Hypothalamus (tissue), 51 donors: Measurements from ENCODE around the gene EFCAB7.
A peak's percentile ranks its signal among the peaks of the same experiment; 100 is the strongest.

Experiments
- DNase-seq, 51 donors: peaks; one replicate each; lab custom pipeline; 2025; lab: John Stamatoyannopoulos, UW

Gene EFCAB7, protein sequence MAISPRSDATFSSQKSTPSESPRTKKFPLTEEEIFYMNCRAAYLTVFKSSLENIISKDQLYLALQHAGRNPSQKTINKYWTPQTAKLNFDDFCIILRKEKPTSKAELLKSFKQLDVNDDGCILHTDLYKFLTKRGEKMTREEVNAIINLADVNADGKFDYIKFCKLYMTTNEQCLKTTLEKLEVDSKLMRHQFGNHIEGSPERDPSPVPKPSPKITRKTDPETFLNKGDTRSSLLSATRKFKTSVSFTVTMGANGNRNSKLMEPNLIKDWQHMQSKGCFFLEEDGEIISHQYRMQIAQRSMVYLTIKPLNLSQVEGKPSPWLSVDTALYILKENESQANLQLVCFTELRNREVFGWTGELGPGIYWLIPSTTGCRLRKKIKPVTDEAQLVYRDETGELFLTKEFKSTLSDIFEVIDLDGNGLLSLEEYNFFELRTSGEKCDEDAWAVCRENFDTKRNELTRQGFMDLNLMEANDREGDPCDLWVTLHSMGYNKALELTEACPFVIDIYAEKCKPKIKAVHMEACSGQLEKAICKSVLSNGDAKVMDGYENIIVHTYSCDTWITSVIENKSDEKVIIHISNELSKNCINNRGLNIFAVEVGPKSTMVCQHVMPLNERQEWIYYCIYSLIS

DNA sequence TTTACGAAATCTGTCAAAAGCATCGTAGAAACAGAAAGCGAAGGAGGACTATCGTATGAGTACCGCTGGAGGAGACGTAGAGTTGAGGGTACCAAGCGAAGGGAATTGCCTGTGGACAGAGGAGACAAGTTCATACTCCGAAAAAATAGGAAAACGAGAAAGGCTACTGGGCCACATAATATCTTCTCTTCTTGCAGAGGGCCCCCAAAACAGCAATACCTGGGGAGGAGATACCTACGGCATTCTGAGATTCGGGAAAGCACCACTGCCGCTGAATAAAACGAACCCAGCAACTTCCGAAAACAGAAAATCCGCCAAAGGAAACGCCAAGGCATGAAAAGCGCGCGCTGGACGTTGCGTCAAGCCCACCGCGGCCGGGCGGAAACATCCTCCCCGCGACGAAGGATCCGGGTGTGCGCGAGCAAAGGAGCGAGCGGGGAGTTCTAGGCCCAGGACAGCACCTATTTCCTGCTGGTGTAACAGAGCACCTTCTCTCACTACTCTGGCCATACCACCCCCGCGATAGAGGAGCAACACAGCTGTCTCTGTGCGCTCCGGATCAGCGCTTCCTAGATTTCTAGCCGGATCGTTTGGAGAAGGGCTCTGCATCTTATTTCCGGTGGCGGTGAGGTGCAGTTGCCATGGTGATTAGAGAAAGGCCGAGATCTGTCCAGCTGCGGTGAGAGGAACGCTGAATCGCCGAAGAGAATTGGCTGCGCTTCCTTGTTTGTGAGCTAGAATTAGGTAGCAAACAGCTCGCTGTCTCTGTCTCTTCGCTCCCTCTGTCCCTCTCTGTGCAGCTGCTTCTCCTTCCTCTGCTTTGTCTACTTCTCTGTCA, at the start of gene EFCAB7, which contains the start of gene ITGB3BP:
Gene EFCAB7, plus strand, starts transcription at position 635 of the 838 bp plus-strand sequence. CDS start 2,048 bp downstream, outside the sequence.
Gene ITGB3BP, minus strand, starts transcription at position 335 of the 838 bp plus-strand sequence. Its CDS starts 92 bp downstream, at position 243.
- peak; percentile 59 to 98 (median 83) for DNase-seq

DNA sequence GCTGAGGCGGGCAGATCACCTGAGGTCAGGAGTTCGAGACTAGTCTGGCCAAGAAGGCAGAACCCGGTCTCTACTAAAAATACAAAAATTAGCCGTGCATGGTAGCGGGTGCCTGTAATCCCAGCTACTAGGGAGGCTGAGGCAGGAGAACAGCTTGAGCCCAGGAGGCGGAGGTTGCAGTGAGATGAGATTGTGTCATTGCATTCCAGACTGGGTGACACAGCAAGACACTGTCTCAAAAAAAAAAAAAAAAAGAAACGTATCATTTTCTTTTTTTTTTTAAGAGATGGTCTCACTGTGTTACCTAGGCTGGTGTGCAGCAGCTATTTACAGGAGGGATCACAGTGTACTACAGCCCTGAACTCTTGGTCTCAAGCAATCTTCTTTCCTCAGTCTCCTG, 47.6 kb upstream of the EFCAB7 start:
- DNase-seq, result no peak

DNA sequence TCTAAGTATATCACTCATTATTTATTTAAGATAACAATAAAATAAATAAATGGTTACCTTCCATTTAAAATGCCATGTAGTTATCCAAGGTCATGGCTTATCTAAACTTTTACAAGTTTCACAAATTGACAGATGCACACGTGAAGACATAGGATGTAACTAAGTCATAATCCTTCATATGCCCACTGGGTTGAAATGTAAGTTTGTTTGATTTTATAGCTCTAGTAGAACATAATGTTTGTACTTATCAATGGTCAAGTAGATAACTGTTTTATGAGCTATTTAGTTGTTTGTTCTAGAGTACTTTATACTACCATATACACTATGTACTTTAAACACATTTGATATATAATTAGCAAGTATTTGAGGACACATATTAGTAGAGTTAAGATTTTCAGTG, 43.3 kb upstream of the EFCAB7 start:
- DNase-seq, result no peak

DNA sequence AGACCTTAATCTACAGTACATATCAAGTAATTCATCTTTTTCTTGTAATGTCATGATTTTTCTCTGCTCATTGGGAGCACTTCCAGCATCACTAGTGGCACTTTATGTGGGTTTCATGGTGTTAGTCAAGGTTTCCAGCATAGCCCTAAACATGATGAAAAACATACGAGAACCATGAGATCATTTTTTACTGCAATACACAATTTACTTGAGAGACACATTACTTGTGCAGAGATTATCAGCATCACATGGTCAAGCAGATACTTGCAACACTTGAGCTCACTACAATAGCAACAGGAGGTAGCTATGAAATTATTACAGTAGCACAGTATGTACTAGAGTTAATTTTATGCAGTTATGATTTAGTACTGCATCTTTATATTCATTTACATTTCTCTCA, 36.7 kb upstream of the EFCAB7 start:
- DNase-seq, result no peak

DNA sequence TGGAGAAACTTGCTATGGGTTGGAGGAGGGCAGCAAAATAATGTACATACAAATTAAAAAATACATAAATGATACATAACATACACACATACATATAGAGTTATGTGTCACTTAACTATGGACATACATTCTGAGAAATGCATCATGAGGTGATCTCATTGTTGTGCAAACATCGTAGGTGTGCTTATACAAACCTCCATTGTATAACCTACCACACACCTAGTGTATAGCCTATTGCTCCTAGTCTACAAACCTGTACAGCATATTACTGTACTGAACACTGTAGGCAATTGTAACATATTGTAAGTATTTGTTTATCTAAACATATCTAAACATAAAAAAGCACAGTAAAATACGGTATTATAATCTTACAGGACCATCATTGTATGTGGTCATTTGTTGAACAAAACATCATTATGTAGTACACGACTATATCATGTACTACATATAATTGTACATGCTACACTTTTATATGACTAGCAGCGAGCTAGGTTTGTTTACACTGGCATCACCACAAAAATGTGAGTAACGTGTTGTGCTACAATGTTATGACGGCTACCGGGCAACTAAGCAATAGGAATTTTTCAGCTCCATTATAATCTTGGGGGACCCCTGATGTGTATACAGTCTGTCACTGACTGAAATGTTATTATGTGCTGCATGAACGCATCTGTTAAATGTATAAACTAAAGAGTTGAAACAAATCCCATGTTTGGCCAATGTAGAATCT, 35.8 kb upstream of the EFCAB7 start:
- no peak for DNase-seq

DNA sequence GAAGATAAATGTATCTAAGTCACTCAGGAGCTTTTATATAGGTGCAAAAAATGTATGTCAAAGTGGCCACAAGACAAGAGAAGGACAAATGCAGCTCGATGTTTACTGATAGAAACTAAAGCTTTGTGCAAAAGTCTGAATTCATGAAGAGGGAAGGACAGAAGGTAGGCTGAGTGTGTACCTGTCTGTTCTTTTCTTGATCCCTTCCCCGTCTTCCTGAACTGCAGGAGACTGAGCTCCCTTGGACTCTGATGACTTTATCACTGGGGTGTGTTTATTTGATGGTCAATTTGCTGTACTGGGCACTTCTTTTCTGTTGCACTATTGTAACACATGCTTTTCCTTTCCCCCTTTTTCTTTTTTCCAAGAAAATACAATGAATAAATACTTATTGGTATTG, 25.7 kb upstream of the EFCAB7 start:
- no peak for DNase-seq

DNA sequence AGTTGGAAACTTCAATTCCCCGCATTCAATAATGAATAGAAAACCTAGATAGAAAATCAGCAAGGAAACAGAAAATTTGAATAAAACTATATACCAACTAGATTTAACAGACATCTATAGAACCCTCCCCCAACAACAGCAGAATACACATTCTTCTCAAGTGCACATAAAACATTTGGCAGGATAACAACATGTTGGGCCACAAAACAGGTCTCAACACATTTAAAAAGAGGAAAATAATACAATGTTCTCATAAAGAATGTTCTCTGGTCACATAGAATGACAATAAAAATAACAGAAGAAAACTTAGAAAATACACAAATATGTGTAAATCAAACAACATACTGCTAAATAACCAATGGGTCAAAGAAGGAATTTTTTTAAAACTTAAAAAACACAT, 25.2 kb upstream of the EFCAB7 start:
- no peak for DNase-seq

DNA sequence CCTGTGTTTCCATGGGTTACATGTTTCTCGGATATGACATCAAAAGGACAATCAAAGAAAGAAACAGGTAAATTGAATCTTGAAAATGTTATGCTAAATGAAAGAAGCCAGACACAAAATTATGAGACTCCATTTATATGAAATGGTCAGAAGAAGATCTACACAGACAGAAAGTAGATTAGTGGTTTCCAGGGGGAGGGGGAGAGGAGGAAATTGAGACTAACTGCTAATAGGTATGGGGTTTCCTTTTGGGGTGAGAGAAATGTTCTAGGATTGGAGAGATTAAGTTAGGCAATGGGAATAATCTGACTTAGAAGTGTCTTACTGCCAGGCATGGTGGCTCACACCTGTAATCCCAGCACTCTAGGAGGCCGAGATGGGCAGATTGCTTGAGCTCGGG, 22.1 kb upstream of the EFCAB7 start:
- DNase-seq, result no peak

DNA sequence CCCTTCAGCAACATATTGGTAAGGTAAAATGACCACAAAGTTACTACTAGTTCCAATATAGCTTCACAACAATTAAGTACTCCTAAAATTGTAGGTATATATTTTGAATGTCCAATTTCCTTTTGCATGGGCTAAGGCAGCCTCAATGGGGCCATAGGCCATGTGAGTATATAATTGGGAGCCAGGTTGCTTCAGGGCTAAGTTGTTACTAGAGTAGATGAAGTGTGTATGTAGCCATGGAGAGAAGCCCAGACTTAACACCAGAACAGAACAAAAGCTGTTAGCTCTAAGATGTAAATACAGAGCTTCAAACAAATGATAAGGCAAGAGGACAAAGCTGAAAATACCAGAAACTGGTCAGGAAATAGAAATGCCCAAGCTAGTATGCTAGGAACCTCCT, 16.5 kb upstream of the EFCAB7 start:
- DNase-seq, result no peak

DNA sequence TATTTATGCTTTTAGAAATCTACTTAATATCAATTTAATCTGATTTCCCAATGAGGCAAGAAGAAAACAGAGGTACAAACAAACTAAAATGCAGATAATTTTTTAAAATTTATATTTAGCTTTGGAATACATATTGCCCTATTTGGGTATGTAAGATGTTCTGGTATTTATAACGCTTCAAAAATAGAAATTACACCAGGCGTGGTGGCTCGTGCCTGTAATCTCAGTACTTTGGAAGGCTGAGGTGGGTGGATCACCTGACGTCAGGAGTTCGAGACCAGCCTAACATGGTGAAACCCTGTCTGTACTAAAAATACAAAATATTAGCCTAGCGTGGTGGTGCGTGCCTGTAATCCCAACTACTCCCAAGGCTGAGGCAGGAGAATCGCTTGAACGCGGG, 13.6 kb upstream of the EFCAB7 start:
- DNase-seq, result no peak

DNA sequence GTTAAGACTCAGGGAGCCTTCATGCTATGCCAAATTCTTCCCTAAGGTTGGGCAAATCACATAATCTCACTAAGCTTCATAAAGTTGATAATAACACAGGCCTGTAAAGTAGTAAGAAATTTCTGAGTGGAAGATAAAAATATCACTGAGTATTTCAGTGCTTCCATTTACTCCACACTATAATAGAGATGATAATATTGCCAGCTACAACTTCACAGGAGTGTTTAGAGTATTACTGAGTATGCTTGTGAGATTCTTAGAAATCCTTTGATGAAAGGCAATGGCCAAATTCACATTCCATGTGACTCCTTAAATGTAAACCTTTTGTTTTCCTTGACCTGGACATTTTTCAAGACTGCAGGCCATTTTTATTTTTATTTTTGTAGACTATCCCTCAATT, 10.7 kb upstream of the EFCAB7 start:
- DNase-seq, result no peak

DNA sequence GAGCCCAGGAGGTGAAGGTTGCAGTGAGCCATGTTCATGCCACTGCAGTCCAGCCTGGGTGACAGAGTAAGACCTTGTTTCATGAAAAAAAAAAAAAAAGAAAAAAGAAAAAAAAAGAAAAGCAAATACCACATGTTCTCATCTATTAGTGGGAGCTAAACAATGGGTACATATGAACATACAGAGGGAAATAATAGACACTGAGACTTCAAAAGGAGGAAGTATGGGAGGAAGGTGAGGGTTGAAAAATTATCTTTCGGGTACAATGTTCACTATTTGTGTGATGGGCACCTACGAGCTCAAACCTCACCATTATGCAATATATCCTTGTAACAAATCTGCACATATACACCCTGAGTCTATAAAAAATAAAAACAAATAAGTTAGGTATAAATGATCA, 6.7 kb upstream of the EFCAB7 start:
- no peak for DNase-seq

DNA sequence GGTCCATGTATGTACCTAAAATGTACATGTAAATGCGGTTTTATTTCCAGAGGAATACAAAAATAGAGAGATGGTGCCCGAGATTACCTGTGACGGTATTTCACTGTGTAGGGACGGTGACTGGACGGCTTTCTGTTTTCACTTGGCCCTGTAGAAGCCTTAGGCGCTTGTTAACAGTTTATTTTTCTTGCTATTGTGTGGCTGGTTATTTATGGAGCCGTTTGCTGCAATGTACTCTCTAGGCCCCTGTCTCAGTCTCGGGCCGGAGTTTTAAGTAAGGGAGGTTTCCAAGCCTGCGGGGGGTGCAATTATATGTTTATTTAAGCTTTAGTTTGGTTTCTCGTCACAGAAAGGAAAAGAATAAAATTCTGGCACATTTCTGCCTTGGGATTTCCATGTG, 413 bp downstream of the EFCAB7 start:
- peak in 7 of 51 donors; percentile 4 to 52 (median 29) for DNase-seq

DNA sequence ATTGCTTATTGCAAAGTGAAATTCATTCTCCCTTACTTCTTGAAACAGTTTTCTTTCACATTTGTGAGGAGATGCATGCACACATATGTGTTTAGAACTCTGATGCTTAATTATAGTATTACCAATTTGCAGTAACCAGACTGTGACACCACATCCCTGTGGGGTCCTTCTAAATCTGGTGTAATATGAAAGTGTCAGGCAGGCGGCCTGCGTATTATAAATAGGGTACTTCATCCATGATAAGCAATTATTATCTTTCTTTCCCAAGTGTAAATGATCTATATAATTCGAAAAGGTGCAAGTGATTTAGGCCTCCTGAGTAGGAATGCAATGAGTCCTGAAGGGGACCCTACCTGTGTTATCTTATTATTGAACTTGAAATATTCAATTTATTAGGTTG, 876 bp downstream of the EFCAB7 start:
- DNase-seq, result no peak

DNA sequence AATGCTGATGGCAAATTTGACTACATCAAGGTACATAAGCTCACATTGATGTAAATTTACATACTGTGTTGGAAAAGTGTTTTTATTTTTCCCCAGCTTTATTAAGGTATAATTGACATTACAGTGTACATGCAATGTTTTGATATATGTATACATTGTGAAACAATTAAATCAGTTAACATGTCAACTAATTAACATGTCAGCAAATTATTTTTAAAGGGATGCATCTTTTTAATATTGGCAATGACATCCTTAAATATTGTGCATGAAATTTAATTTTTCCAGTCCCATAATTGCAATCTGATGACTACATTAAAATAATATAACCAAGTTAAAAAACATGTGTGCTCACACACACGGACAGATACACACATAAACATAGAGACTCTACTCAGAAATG, 9.4 kb downstream of the EFCAB7 start:
- no peak for DNase-seq

DNA sequence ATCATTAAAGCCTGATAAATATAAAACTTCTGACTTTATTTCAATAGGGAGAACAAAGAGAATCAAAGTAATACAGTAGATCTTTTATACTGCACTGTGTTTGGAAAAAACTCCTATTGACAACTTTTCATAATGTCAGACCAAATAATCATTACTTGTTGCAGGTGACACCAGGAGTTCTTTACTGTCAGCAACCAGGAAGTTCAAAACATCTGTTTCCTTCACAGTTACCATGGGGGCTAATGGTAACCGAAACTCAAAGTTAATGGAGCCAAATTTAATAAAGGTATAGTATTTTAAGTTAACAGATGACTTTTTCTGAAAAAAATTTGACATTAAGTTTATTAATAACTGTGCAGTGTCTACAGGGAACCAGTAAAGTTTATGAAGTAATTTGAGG, 10.6 kb downstream of the EFCAB7 start:
- DNase-seq, result no peak

DNA sequence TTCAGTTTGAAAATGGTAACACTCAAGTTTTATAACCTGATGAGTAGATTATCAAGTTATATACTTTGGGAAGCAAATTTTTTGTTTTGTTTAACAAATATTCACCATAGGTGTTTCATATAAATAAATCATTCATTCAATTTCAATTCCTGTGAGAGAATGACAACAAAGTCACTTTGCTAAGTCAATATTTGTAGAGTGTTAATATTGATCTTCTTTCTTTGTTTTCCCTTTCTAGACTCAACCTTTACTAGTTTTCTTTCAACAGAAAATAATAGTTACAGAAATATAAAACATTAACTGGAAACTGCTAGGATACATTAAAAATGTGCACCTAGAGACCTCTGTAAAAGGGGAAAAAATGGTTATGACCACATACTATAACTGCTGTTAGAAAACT, 11.1 kb downstream of the EFCAB7 start:
- no peak for DNase-seq

DNA sequence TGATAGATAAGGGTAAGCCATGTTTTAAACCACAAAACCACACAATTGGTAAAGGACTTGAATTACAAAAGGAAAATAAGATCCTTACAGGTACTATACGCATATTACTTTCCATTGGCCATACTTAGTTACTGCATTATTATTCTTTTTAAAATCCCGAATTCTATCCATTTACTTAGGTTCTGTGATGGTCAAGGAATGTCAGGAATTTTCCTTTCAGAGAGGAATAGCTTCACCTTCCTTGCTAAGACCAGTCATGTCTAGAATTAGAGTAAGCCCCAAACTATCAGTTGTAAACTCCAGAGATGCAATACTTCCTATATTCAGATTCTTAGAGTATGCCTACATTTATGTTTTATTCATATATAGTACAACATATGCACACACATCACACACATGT, 13.7 kb downstream of the EFCAB7 start:
- no peak for DNase-seq

DNA sequence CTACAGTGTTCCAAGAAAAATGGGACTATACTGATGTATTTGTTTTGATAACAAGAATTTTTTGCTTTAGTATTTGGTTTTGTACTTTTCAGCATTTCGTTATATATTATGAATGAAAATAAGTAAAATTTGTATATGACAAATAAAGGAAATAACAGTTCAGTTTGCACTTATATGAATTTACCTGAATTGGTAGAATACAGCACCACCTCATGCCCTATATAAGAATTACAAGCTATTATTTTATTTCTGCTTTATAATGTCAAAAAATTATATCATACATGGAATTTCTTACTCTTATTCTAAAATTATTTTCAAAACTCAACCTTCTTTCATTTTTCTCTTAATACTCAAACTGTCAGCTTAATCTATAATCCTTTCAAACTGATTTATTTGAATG, 14.6 kb downstream of the EFCAB7 start:
- DNase-seq, result no peak

DNA sequence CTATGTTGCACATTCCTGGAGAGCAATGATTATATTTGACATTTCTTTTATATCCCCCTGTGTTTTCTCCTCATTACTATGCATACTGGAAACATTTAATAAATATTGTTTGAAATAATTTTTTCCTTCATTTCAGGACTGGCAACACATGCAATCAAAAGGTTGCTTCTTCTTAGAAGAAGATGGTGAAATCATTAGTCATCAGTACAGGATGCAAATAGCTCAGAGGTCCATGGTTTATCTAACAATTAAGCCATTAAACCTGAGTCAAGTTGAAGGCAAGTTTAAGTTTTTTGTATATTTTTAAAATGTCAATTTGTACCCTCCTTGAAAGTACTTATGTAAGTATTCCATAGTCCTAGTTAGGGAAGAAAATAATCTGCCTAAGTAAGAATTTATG, 22.5 kb downstream of the EFCAB7 start:
- DNase-seq, result no peak
